AG04449 (cell line): ENCODE data around the gene DCDC2.

Experiments used
- CTCF ChIA-PET: fragments of 350-600 bp; formaldehyde crosslinking; extraction: SDS; loops from one replicate; lab custom pipeline; 2021; ENCODE audit warnings: antibody characterized with exemption; lab: Yijun Ruan, JAX
- POLR2A ChIA-PET: fragments of 400-600, 350-600 bp; formaldehyde crosslinking; extraction: SDS; loops from one replicate; lab custom pipeline; 2020; ENCODE audit warnings: antibody characterized with exemption, inconsistent platforms; lab: Yijun Ruan, JAX
- DNase-seq: peaks from one replicate; pipeline ENCODE4 v3.0.0-alpha.2; 2010; ENCODE audit warnings: low read depth, low spot score
- H3K4me3 ChIP-seq: 2 replicates; pipeline ENCODE4 v1.5.1; 2011; ENCODE audit warnings: low read depth, mild to moderate bottlenecking, control low read depth, low read length
- CTCF ChIP-seq: IDR thresholded peaks from one replicate; pipeline ENCODE4 v1.5.1; 2011; ENCODE audit warnings: mild to moderate bottlenecking, moderate library complexity, low read length, control low read depth, inconsistent platforms; ENCODE audit not compliant: insufficient read depth; ENCODE audit errors: missing control alignments

Gene DCDC2

GRCh38 chr6:24187965-24188577, 169.8 kb downstream of the DCDC2 start:
- ChIA-PET POLR2A (no interaction called here), CTCF (no interaction called here)
- DNase-seq, result no peak
- TF ChIP-seq CTCF, result no peak
- H3K4me3 ChIP-seq, result no peak overlapping the region

GRCh38 chr6:24186349-24186748, 171.5 kb downstream of the DCDC2 start:
- ChIA-PET POLR2A (no interaction called here), CTCF (no interaction called here)
- no peak for DNase-seq
- H3K4me3 ChIP-seq, result no peak overlapping the region
- TF ChIP-seq CTCF, result no peak

- no peak for TF ChIP-seq CTCF
- no peak overlapping the region for H3K4me3 ChIP-seq
- ChIA-PET POLR2A (no interaction called here), CTCF (no interaction called here)
- no peak for DNase-seq
Observed at GRCh38 chr6:24183584-24183983, 174.3 kb downstream of the DCDC2 start.

- no peak overlapping the region for H3K4me3 ChIP-seq
- ChIA-PET POLR2A (no interaction called here), CTCF (no interaction called here)
- no peak for DNase-seq
- TF ChIP-seq CTCF, result no peak
Observed at GRCh38 chr6:24157886-24158285, 200.0 kb downstream of the DCDC2 start.

GRCh38 chr6:24154121-24154520, 203.7 kb downstream of the DCDC2 start:
- ChIA-PET POLR2A (no interaction called here), CTCF (no interaction called here)
- no peak for DNase-seq
- H3K4me3 ChIP-seq, result no peak overlapping the region
- no peak for TF ChIP-seq CTCF

GRCh38 chr6:24152014-24152413, 205.8 kb downstream of the DCDC2 start:
- CTCF ChIA-PET, result no interaction called here

More at GRCh38 chr6:24152014-24152413, 205.8 kb downstream of the DCDC2 start:
- POLR2A ChIA-PET, result no interaction called here
- no peak for TF ChIP-seq CTCF
- DNase-seq, result no peak
- no peak overlapping the region for H3K4me3 ChIP-seq
